Smooth muscle cell (in vitro differentiated cells): ENCODE results near the gene ADAP1. TPM values are rescaled to one million over a fixed set of nuclear protein-coding genes. Genes with fewer than 3 reads are reported as not detected.

Source experiments
- DNase-seq: peaks from one replicate; lab custom pipeline; 2025; ENCODE audit not compliant: unreplicated experiment; lab: John Stamatoyannopoulos, UW
- H2AFZ ChIP-seq: fragments of 200-600 bp; sonication (generic); 2 replicates; pipeline ENCODE4 v1.6.0; 2016; ENCODE audit warnings: antibody characterized with exemption, low read depth, mild to moderate bottlenecking
- H3F3A ChIP-seq: fragments of 200-600 bp; sonication (generic); 2 replicates; pipeline ENCODE4 v1.6.0; 2017; ENCODE audit warnings: antibody characterized with exemption, low read depth
- H3K27ac ChIP-seq: fragments of 200-600 bp; sonication (generic); 2 replicates; pipeline ENCODE4 v1.5.1; 2016; ENCODE audit warnings: low read depth, mild to moderate bottlenecking
- H3K27me3 ChIP-seq: fragments of 200-600 bp; sonication (generic); 2 replicates; pipeline ENCODE4 v1.6.1; 2016; ENCODE audit warnings: low read depth, mild to moderate bottlenecking
- H3K36me3 ChIP-seq: fragments of 200-600 bp; sonication (generic); 2 replicates; pipeline ENCODE4 v1.5.1; 2016; ENCODE audit warnings: low read depth
- H3K4me1 ChIP-seq: fragments of 200-600 bp; sonication (generic); 2 replicates; pipeline ENCODE4 v1.5.1; 2016; ENCODE audit warnings: low read depth
- H3K4me2 ChIP-seq: fragments of 200-600 bp; sonication (generic); 2 replicates; pipeline ENCODE4 v1.6.0; 2016; ENCODE audit warnings: mild to moderate bottlenecking
- H3K4me3 ChIP-seq: fragments of 200-600 bp; sonication (generic); 2 replicates; pipeline ENCODE4 v1.5.1; 2016; ENCODE audit warnings: mild to moderate bottlenecking
- H3K79me2 ChIP-seq: fragments of 200-600 bp; sonication (generic); 2 replicates; pipeline ENCODE4 v1.6.0; 2016; ENCODE audit warnings: low read depth, mild to moderate bottlenecking
- H3K9ac ChIP-seq: fragments of 200-600 bp; sonication (generic); 2 replicates; pipeline ENCODE4 v1.6.0; 2016; ENCODE audit warnings: low read depth
- H3K9me3 ChIP-seq: fragments of 200-600 bp; sonication (generic); replicated peaks from 2 replicates; pipeline ENCODE4 v1.5.1; 2016; ENCODE audit warnings: low read depth
- H4K20me1 ChIP-seq: fragments of 200-600 bp; sonication (generic); 2 replicates; pipeline ENCODE4 v1.6.0; 2016; ENCODE audit warnings: low read depth
- WGBS: methylation state at CpG from one replicate; pipeline ENCODE4 v1.1.7; 2016; ENCODE audit warnings: low lambda C conversion rate; 5-methylcytosine and 5-hydroxymethylcytosine counted together
- polyA plus RNA-seq: library from polyadenylated mRNA; unstranded; fragments of >200 nt; fragmentation: Nextera tagmentation; extraction: Ambion mirVana; gene quantifications from 2 replicates; pipeline ENCODE4 v1.2.1, GENCODE V29; 2016
- total RNA-seq: library from RNA; depleted of rRNA; stranded (reverse); fragments of >200 nt; gene quantifications from 2 replicates; pipeline ENCODE4 v1.2.3, GENCODE V29; 2014
- TF ChIP-seq, protein P1 (sequence below): fragments of 200-600 bp; sonication (generic); IDR thresholded peaks from 2 replicates; pipeline ENCODE4 v1.5.1; 2017; ENCODE audit warnings: borderline replicate concordance, mild to moderate bottlenecking, antibody characterized with exemption; ENCODE audit not compliant: insufficient read depth, poor library complexity, severe bottlenecking

Gene ADAP1
- total and polyA plus RNA-seq, 2 experiments from 2014 or later, result 1.3 to 2.0 TPM

DNA sequence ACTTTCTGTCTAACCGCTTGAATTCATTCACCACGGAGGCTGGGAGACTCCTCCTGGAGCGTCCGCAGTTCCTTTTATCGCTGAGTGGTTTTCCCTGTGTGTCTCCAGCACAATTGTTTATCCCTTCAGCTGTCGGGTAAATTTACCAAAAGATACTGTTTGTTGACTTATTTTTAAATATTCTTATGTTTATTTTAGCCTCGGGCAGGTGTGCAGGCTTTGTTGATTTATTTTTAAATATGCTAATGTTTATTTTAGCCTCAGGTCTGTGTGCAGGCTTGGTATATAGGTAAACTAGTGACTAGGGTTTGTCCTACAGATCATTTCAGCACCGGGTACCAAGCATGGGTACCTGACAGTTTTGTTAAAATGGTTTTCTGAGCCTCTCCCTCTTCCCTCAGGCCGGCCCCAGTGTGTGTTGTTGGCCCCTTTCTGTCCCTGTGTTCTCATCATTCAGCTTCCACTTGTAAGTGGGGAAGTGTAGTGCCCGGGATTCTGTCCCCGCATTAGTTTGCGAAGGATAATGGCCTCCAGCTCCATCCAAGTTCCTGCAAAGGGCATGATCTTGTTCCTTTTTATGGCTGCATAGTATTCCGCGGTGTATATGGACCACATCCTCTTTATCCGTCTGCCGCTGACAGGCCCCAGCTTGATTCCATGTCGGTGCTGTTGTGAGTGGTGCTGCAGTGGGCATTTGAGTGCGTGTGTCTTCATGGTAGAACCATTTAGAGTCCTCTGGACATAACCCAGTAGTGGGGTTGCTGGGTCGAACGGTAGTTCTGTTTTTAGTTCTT, 72.8 kb downstream of the ADAP1 start:
- no peak overlapping the region for H3K4me2 ChIP-seq
- peaks cover 87% of the 10 kb centered on the region for H3K79me2 ChIP-seq
- no peak overlapping the region for H2AFZ ChIP-seq
- TF ChIP-seq, protein P1, sequence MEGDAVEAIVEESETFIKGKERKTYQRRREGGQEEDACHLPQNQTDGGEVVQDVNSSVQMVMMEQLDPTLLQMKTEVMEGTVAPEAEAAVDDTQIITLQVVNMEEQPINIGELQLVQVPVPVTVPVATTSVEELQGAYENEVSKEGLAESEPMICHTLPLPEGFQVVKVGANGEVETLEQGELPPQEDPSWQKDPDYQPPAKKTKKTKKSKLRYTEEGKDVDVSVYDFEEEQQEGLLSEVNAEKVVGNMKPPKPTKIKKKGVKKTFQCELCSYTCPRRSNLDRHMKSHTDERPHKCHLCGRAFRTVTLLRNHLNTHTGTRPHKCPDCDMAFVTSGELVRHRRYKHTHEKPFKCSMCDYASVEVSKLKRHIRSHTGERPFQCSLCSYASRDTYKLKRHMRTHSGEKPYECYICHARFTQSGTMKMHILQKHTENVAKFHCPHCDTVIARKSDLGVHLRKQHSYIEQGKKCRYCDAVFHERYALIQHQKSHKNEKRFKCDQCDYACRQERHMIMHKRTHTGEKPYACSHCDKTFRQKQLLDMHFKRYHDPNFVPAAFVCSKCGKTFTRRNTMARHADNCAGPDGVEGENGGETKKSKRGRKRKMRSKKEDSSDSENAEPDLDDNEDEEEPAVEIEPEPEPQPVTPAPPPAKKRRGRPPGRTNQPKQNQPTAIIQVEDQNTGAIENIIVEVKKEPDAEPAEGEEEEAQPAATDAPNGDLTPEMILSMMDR, result no peak
- H3K4me1 ChIP-seq, result peaks cover 7% of the 10 kb centered on the region
- H3K36me3 ChIP-seq, result no peaks in the 10 kb centered on the region
- no peaks in the 10 kb centered on the region for H3K27me3 ChIP-seq
- no peak for DNase-seq
- no peak overlapping the region for H3K27ac ChIP-seq
- H3F3A ChIP-seq, result no peaks in the 10 kb centered on the region
- H4K20me1 ChIP-seq, result peaks cover 88% of the 10 kb centered on the region
- H3K9ac ChIP-seq, result no peak overlapping the region
- no peaks in the 10 kb centered on the region for H3K9me3 ChIP-seq
- 97% methylated on average over 20 of the region's 20 CpGs for WGBS
- H3K4me3 ChIP-seq, result no peak overlapping the region

DNA sequence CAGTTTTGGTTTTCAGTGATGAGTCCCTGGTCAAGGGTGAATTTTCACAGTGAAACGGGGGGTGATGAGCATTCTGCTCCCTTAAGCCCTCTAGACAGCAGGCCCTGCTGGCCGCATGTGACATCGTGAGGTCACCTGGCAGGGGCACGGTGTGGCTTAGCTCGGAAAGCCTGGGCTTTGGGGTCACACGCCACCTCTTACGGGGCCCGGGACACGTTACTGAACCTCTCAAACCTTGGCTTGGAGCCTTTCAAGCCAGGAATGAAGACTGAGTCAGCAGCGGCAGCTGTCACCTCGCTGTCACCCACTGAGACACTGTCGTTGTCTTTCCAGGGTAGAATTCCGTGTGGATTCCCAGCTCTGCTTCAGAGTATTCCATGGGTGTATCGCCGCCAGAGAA, 74.0 kb downstream of the ADAP1 start:
- H3K4me2 ChIP-seq, result no peak overlapping the region

GRCh38 chr7:879706-880105, 74.8 kb downstream of the ADAP1 start:
- TF ChIP-seq, protein P1, result no peak
- no peaks in the 10 kb centered on the region for H3K9me3 ChIP-seq

More for the DNA sequence above, 74.0 kb downstream of the ADAP1 start:
- no peaks in the 10 kb centered on the region for H3K36me3 ChIP-seq
- peaks cover 81% of the 10 kb centered on the region for H3K79me2 ChIP-seq
- 94% methylated on average over 15 of the region's 15 CpGs for WGBS
- peaks cover 4% of the 10 kb centered on the region for H3F3A ChIP-seq
- no peak overlapping the region for H3K9ac ChIP-seq
- no peak for DNase-seq
- TF ChIP-seq, protein P1, result no peak
- H3K27ac ChIP-seq, result no peak overlapping the region
- H3K4me1 ChIP-seq, result peaks cover 7% of the 10 kb centered on the region
- H4K20me1 ChIP-seq, result peaks cover 77% of the 10 kb centered on the region
- no peaks in the 10 kb centered on the region for H3K27me3 ChIP-seq
- H3K4me3 ChIP-seq, result no peak overlapping the region
- no peak overlapping the region for H2AFZ ChIP-seq
- H3K9me3 ChIP-seq, result no peaks in the 10 kb centered on the region

GRCh38 chr7:879093-879492, 75.4 kb downstream of the ADAP1 start:
- Histone ChIP-seq H4K20me1 (peaks cover 63% of the 10 kb centered on the region), H3K4me2 (no peak overlapping the region), H3K4me3 (no peak overlapping the region), H3K36me3 (no peaks in the 10 kb centered on the region), H3K9me3 (no peaks in the 10 kb centered on the region), H3K27me3 (no peaks in the 10 kb centered on the region), H3K27ac (no peak overlapping the region), H3F3A (peaks cover 15% of the 10 kb centered on the region), H2AFZ (no peak overlapping the region), H3K4me1 (peaks cover 7% of the 10 kb centered on the region), H3K9ac (no peak overlapping the region), H3K79me2 (peaks cover 68% of the 10 kb centered on the region)
- DNase-seq, result no peak
- TF ChIP-seq, protein P1, result no peak
- 95% methylated on average over 15 of the region's 15 CpGs for WGBS

More at GRCh38 chr7:879706-880105, 74.8 kb downstream of the ADAP1 start:
- Histone ChIP-seq H2AFZ (no peak overlapping the region), H3K36me3 (no peaks in the 10 kb centered on the region), H3K79me2 (peaks cover 73% of the 10 kb centered on the region), H3K27me3 (no peaks in the 10 kb centered on the region), H3K4me1 (peaks cover 7% of the 10 kb centered on the region), H3K4me2 (no peak overlapping the region), H3K4me3 (no peak overlapping the region), H4K20me1 (peaks cover 69% of the 10 kb centered on the region), H3K9ac (no peak overlapping the region), H3K27ac (no peak overlapping the region), H3F3A (peaks cover 9% of the 10 kb centered on the region)
- WGBS, result 96% methylated on average over 14 of the region's 14 CpGs
- DNase-seq, result no peak
